Ovary (tissue), 9 donors: ENCODE results near the gene NFIB. TPM values are rescaled to one million over a fixed set of nuclear protein-coding genes. Genes with fewer than 3 reads are reported as not detected.

Experiments
- DNase-seq, 5 donors: peaks; one replicate each; pipeline ENCODE4 v3.0.0-alpha.2; 2019 to 2020
- H3K27ac ChIP-seq, 2 donors: fragments of 200-600 bp; one replicate each; pipeline versions ENCODE4 v1.5.1 to v1.8.0; 2019 to 2022
- H3K27me3 ChIP-seq: fragments of 200-600 bp; one replicate; pipeline ENCODE4 v1.8.0; 2022
- H3K36me3 ChIP-seq: fragments of 200-600 bp; sonication (generic); one replicate; pipeline ENCODE4 v1.5.1; 2019
- H3K4me1 ChIP-seq: one replicate; pipeline ENCODE4 v1.8.1; 2013; ENCODE audit warnings: mild to moderate bottlenecking, moderate library complexity; ENCODE audit not compliant: insufficient read depth
- H3K4me3 ChIP-seq: fragments of 200-600 bp; sonication (generic); one replicate; pipeline ENCODE4 v1.5.1; 2017
- H3K9me3 ChIP-seq, 2 donors: fragments of 200-600 bp in 1 of 2; sonication (generic) in 1 of 2; one replicate each; pipeline versions ENCODE4 v1.5.1 to v1.8.1; 2013 to 2019; ENCODE audit warnings: mild to moderate bottlenecking in 1 of 2, moderate library complexity in 1 of 2
- EP300 ChIP-seq: sonication (generic); formaldehyde crosslinking; IDR thresholded peaks from one replicate; pipeline ENCODE4 v1.6.1; 2017; ENCODE audit warnings: antibody characterized with exemption
- POLR2A ChIP-seq: fragments of 450-650 bp; IDR thresholded peaks from one replicate; pipeline ENCODE4 v1.6.1; 2017; ENCODE audit warnings: antibody characterized with exemption, mild to moderate bottlenecking, moderate library complexity
- WGBS, 3 donors: extraction: QIAGEN DNeasy Blood & Tissue Kit in 1 of 3; methylation state at CpG; one replicate each; pipeline versions ENCODE4 v1.1.5 to v1.1.7; 2013 to 2017; 5-methylcytosine and 5-hydroxymethylcytosine counted together
- intact Hi-C, 4 donors: fragments of 100-400 bp; cut with DNase I; formaldehyde crosslinking; loops; one replicate each; pipeline versions ENCODE4 v1.11.0 to v1.15.1; 2022 to 2023
- polyA plus RNA-seq, 2 donors: library from polyadenylated mRNA; stranded (reverse); fragments of 200-250 nt in 1 of 2; fragments of 350-450 nt in 1 of 2; fragmentation: Illumina TruSeq in 1 of 2; extraction: RNeasy Lipid Tissue Mini Kit (QIAGEN cat#74804) in 1 of 2; gene quantifications; one replicate each; pipeline ENCODE4 v1.2.3, GENCODE V29; 2013 to 2014
- total RNA-seq, 7 donors: library from RNA; depleted of rRNA in 2 of 7; stranded (reverse); fragments of >200 nt in 2 of 7; fragmentation: NEBNext Ultra II Directional in 3 of 7; extraction: Animal tissue kit (Norgen Biotek cat#: 25700) in 3 of 7; gene quantifications; one replicate each; pipeline versions ENCODE4 v1.1.0 to v1.2.4, GENCODE V29; 2016 to 2023
- TF ChIP-seq, protein P1 (sequence below), 3 donors: fragments of 450-650 bp in 2 of 3; fragments of 200-600 bp in 1 of 3; IDR thresholded peaks; one replicate each; pipeline versions ENCODE4 v1.5.1 to v1.8.0; 2016 to 2022; ENCODE audit warnings: antibody characterized with exemption in 3 of 3, mild to moderate bottlenecking in 1 of 3
- donor health status: DM: no; HTN: no; CAD: no; lungs with moderate emphysema.
- donor health status: DM: no; HTN: no; CAD: no.
- donor health status: Bipolar disorder and iron deficiency.
- donor health status: DM: yes; HTN: yes; CAD: no.
- donor health status: DM: no; HTN: no; CAD: no.
- donor health status: DM: yes; HTN: yes; CAD: no.

Gene NFIB
- total and polyA plus RNA-seq, 9 donors: 8.7 to 111 (median 53.2) TPM

- no peak for DNase-seq
- TF ChIP-seq EP300 (no peak), POLR2A (no peak)
- TF ChIP-seq, protein P1, sequence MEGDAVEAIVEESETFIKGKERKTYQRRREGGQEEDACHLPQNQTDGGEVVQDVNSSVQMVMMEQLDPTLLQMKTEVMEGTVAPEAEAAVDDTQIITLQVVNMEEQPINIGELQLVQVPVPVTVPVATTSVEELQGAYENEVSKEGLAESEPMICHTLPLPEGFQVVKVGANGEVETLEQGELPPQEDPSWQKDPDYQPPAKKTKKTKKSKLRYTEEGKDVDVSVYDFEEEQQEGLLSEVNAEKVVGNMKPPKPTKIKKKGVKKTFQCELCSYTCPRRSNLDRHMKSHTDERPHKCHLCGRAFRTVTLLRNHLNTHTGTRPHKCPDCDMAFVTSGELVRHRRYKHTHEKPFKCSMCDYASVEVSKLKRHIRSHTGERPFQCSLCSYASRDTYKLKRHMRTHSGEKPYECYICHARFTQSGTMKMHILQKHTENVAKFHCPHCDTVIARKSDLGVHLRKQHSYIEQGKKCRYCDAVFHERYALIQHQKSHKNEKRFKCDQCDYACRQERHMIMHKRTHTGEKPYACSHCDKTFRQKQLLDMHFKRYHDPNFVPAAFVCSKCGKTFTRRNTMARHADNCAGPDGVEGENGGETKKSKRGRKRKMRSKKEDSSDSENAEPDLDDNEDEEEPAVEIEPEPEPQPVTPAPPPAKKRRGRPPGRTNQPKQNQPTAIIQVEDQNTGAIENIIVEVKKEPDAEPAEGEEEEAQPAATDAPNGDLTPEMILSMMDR (IDR thresholded peaks at IDR 0.05): no peak
- peaks cover 2% of the 10 kb centered on the region for H3K4me1 ChIP-seq
- H3K4me3 ChIP-seq: no peak overlapping the region
- H3K27me3 ChIP-seq: no peaks in the 10 kb centered on the region
- H3K27ac ChIP-seq: no peak overlapping the region
- 79 to 97% (median 91%) methylated on average over 1 of the region's 1 CpG for WGBS, 3 donors
- intact Hi-C loops: no loop called here
- H3K9me3 ChIP-seq: no peaks in the 10 kb centered on the region
- H3K36me3 ChIP-seq: no peaks in the 10 kb centered on the region
These were observed 27.8 kb downstream of the NFIB start for GRCh38 chr9:14286121-14286520.

DNA sequence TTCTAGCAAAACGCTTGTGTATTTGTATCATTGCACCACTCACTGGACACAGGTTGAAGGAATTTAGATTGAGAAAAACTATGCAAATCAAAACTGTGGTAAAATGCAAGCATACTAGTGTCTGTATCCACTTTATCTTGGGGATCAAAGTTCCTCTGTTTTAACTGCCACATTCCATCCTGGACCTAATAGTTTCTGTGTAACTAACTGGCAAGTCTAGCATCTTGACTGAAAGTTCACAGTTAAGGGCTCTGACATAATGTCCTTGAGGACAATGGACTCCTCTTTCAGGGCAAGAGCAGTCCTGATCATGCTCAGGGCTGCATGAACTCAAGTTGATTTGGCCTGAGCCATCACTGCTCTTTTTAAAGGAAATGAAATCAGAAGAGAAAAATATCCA lies 30.7 kb downstream of the NFIB start:
- no peaks in the 10 kb centered on the region for H3K9me3 ChIP-seq
- 71 to 76% (median 75%) methylated on average over 1 of the region's 1 CpG for WGBS, 3 donors
- intact Hi-C loops: no loop called here
- no peaks in the 10 kb centered on the region for H3K27me3 ChIP-seq
- no peak overlapping the region for H3K4me3 ChIP-seq
- no peaks in the 10 kb centered on the region for H3K36me3 ChIP-seq
- peaks cover 3% of the 10 kb centered on the region for H3K4me1 ChIP-seq
- TF ChIP-seq, protein P1 (IDR thresholded peaks at IDR 0.05): no peak
- TF ChIP-seq POLR2A: no peak
- no peak for TF ChIP-seq EP300
- H3K27ac ChIP-seq: no peak overlapping the region
- no peak for DNase-seq

GRCh38 chr9:14281876-14282275 lies 32.1 kb downstream of the NFIB start:
- intact Hi-C loops: no loop called here
- Histone ChIP-seq H3K36me3 (no peaks in the 10 kb centered on the region), H3K27me3 (no peaks in the 10 kb centered on the region), H3K27ac (no peak overlapping the region), H3K9me3 (no peaks in the 10 kb centered on the region), H3K4me3 (no peak overlapping the region), H3K4me1 (peaks cover 9% of the 10 kb centered on the region)
- no peak for DNase-seq
- TF ChIP-seq, protein P1 (IDR thresholded peaks at IDR 0.05): no peak
- TF ChIP-seq EP300 (no peak), POLR2A (no peak)

- TF ChIP-seq, protein P1 (IDR thresholded peaks at IDR 0.05): no peak
- TF ChIP-seq EP300 (no peak), POLR2A (no peak)
- Histone ChIP-seq H3K4me1 (peaks cover 9% of the 10 kb centered on the region), H3K9me3 (no peaks in the 10 kb centered on the region), H3K4me3 (no peak overlapping the region), H3K27me3 (no peaks in the 10 kb centered on the region), H3K27ac (no peak overlapping the region), H3K36me3 (no peaks in the 10 kb centered on the region)
- intact Hi-C loops: no loop called here
- WGBS, 3 donors: 0 to 13% (median 11%) methylated on average over 1 of the region's 1 CpG
- no peak for DNase-seq
These were observed 32.7 kb downstream of the NFIB start for GRCh38 chr9:14281136-14281795.
